Glutamatergic neuron (in vitro differentiated cells): ENCODE measurements around the gene KIAA1958. TPM values are rescaled to one million over a fixed set of nuclear protein-coding genes. Genes with fewer than 3 reads are reported as not detected.

Source experiments
- DNase-seq: peaks from one replicate; pipeline ENCODE4 v3.0.0; 2022
- H3K27ac Mint-ChIP-seq: one replicate; pipeline ENCODE4 v1.8.0; 2020; ENCODE audit warnings: mild to moderate bottlenecking, mixed read lengths, inconsistent platforms; ENCODE audit not compliant: unreplicated experiment
- H3K27me3 Mint-ChIP-seq: one replicate; pipeline ENCODE4 v1.8.0; 2020; ENCODE audit warnings: mild to moderate bottlenecking, moderate library complexity, mixed read lengths, inconsistent platforms; ENCODE audit not compliant: unreplicated experiment
- H3K36me3 Mint-ChIP-seq: one replicate; pipeline ENCODE4 v1.8.0; 2020; ENCODE audit warnings: mild to moderate bottlenecking, mixed read lengths, inconsistent platforms; ENCODE audit not compliant: unreplicated experiment
- H3K4me1 Mint-ChIP-seq: one replicate; pipeline ENCODE4 v1.8.0; 2020; ENCODE audit warnings: mild to moderate bottlenecking, low read depth, mixed read lengths, inconsistent platforms; ENCODE audit not compliant: unreplicated experiment
- H3K4me3 Mint-ChIP-seq: one replicate; pipeline ENCODE4 v1.8.0; 2020; ENCODE audit warnings: mild to moderate bottlenecking, mixed read lengths, inconsistent platforms; ENCODE audit not compliant: unreplicated experiment
- H3K9me3 Mint-ChIP-seq: one replicate; pipeline ENCODE4 v1.8.0; 2020; ENCODE audit warnings: mild to moderate bottlenecking, moderate library complexity, mixed read lengths, inconsistent platforms; ENCODE audit not compliant: unreplicated experiment
- CTCF ChIP-seq: fragments of 200-600 bp; sonication (generic); IDR thresholded peaks from one replicate; pipeline ENCODE4 v1.5.0; 2021; ENCODE audit not compliant: partially characterized antibody, unreplicated experiment
- total RNA-seq: library from RNA; stranded (reverse); fragmentation: NEBNext Ultra II Directional; extraction: Animal tissue kit (Norgen Biotek cat#: 25700); gene quantifications from one replicate; pipeline ENCODE4 v1.2.1, GENCODE V29; 2021; ENCODE audit not compliant: unreplicated experiment

KIAA1958 gene
- total RNA-seq, 1 donor from 2014 or later, result 48.6 TPM

- no peak for TF ChIP-seq CTCF
- H3K36me3 Mint-ChIP-seq, result no peaks in the 10 kb centered on the region
- peaks cover 2% of the 10 kb centered on the region for H3K4me1 Mint-ChIP-seq
- H3K9me3 Mint-ChIP-seq, result no peaks in the 10 kb centered on the region
- no peak overlapping the region for H3K27ac Mint-ChIP-seq
- H3K27me3 Mint-ChIP-seq, result peaks cover 2% of the 10 kb centered on the region
- no peak for DNase-seq
- H3K4me3 Mint-ChIP-seq, result no peak overlapping the region
Measured at GRCh38 chr9:112615584-112616266, 129.1 kb downstream of the KIAA1958 start.

GRCh38 chr9:112617371-112617770 lies 130.7 kb downstream of the KIAA1958 start:
- H3K9me3 Mint-ChIP-seq, result no peaks in the 10 kb centered on the region
- H3K4me3 Mint-ChIP-seq, result no peak overlapping the region
- DNase-seq, result no peak
- no peaks in the 10 kb centered on the region for H3K36me3 Mint-ChIP-seq
- peaks cover 2% of the 10 kb centered on the region for H3K4me1 Mint-ChIP-seq
- H3K27me3 Mint-ChIP-seq, result peaks cover 2% of the 10 kb centered on the region
- no peak for TF ChIP-seq CTCF
- peak overlapping the region; percentile 70 for H3K27ac Mint-ChIP-seq

- no peak overlapping the region for H3K4me3 Mint-ChIP-seq
- H3K27me3 Mint-ChIP-seq, result no peaks in the 10 kb centered on the region
- H3K36me3 Mint-ChIP-seq, result no peaks in the 10 kb centered on the region
- TF ChIP-seq CTCF, result no peak
- H3K9me3 Mint-ChIP-seq, result no peaks in the 10 kb centered on the region
- H3K27ac Mint-ChIP-seq, result no peak overlapping the region
- peaks cover 2% of the 10 kb centered on the region for H3K4me1 Mint-ChIP-seq
- no peak for DNase-seq
Measured at GRCh38 chr9:112618385-112619009, 131.9 kb downstream of the KIAA1958 start.

GRCh38 chr9:112620388-112620787 lies 133.8 kb downstream of the KIAA1958 start:
- DNase-seq, result no peak
- peaks cover 2% of the 10 kb centered on the region for H3K4me1 Mint-ChIP-seq
- peaks cover 2% of the 10 kb centered on the region for H3K9me3 Mint-ChIP-seq
- no peaks in the 10 kb centered on the region for H3K36me3 Mint-ChIP-seq
- H3K27me3 Mint-ChIP-seq, result no peaks in the 10 kb centered on the region
- no peak overlapping the region for H3K4me3 Mint-ChIP-seq
- no peak overlapping the region for H3K27ac Mint-ChIP-seq
- TF ChIP-seq CTCF, result no peak

GRCh38 chr9:112621018-112621655 lies 134.5 kb downstream of the KIAA1958 start:
- no peaks in the 10 kb centered on the region for H3K27me3 Mint-ChIP-seq
- H3K4me1 Mint-ChIP-seq, result peaks cover 2% of the 10 kb centered on the region
- no peak for TF ChIP-seq CTCF
- H3K27ac Mint-ChIP-seq, result no peak overlapping the region
- no peak for DNase-seq
- H3K4me3 Mint-ChIP-seq, result no peak overlapping the region
- H3K36me3 Mint-ChIP-seq, result no peaks in the 10 kb centered on the region
- peaks cover 2% of the 10 kb centered on the region for H3K9me3 Mint-ChIP-seq
